SK-N-SH (cell line): ENCODE data around the gene KIZ. TPM values are rescaled to one million over a fixed set of nuclear protein-coding genes. Genes with fewer than 3 reads are reported as not detected.

Source experiments
- CTCF ChIA-PET: fragments of 300-600, 350-600 bp; formaldehyde crosslinking; extraction: SDS; loops from one replicate; lab custom pipeline; 2021; lab: Yijun Ruan, JAX
- POLR2A ChIA-PET: fragments of 350-600 bp; sonication (Branson Sonifier 250); formaldehyde crosslinking; extraction: SDS; loops from one replicate; lab custom pipeline; 2020; ENCODE audit warnings: antibody characterized with exemption, inconsistent platforms; lab: Yijun Ruan, JAX
- DNase-seq: peaks from one replicate; pipeline ENCODE4 v3.0.0; 2012
- H2AFZ ChIP-seq: fragments of 200-600 bp; sonication (generic); 2 replicates; pipeline ENCODE4 v1.8.1; 2016; ENCODE audit warnings: antibody characterized with exemption, mild to moderate bottlenecking, low read depth
- H3F3A ChIP-seq: fragments of 200-600 bp; sonication (generic); replicated peaks from 2 replicates; pipeline ENCODE3; 2016; ENCODE audit warnings: antibody characterized with exemption, mild to moderate bottlenecking; ENCODE audit not compliant: insufficient read depth
- H3K27ac ChIP-seq, 2 experiments: fragments of 200-500 bp in 1 of 2; fragments of 200-600 bp in 1 of 2; sonication (Bioruptor generic) in 1 of 2; sonication (generic), shearing (Covaris generic) in 1 of 2; 2 replicates each; pipeline versions ENCODE4 v1.5.1 to v1.6.1; 2014 to 2016; ENCODE audit warnings: low read depth in 2 of 2, inconsistent platforms in 1 of 2, low read length in 1 of 2, mild to moderate bottlenecking in 1 of 2, mixed read lengths in 1 of 2
- H3K27me3 ChIP-seq: fragments of 200-600 bp; sonication (generic), shearing (Covaris generic); 2 replicates; pipeline ENCODE4 v1.6.1; 2016; ENCODE audit warnings: mixed run types; ENCODE audit not compliant: insufficient read depth
- H3K36me3 ChIP-seq, 2 experiments: fragments of 200-500 bp in 1 of 2; fragments of 200-600 bp in 1 of 2; sonication (Bioruptor generic) in 1 of 2; sonication (generic) in 1 of 2; replicated peaks in 1 of 2; 2 replicates each; pipeline versions ENCODE3 to v1.5.1; 2014 to 2016; ENCODE audit warnings: low read length in 1 of 2, mild to moderate bottlenecking in 1 of 2; ENCODE audit not compliant: insufficient read depth in 2 of 2, control insufficient read depth in 1 of 2
- H3K4me1 ChIP-seq, 2 experiments: fragments of 200-500 bp in 1 of 2; fragments of 200-600 bp in 1 of 2; sonication (Bioruptor generic) in 1 of 2; sonication (generic), shearing (Covaris generic) in 1 of 2; 2 replicates each; pipeline versions ENCODE4 v1.5.1 to v1.6.1; 2014 to 2016; ENCODE audit warnings: low read depth in 1 of 2, low read length in 1 of 2, mixed run types in 1 of 2; ENCODE audit not compliant: insufficient read depth in 2 of 2, control insufficient read depth in 1 of 2
- H3K4me2 ChIP-seq: fragments of 200-600 bp; sonication (generic), shearing (Covaris generic); 2 replicates; pipeline ENCODE4 v1.6.1; 2017; ENCODE audit warnings: mixed run types
- H3K4me3 ChIP-seq, 2 experiments: fragments of 200-500 bp in 1 of 2; fragments of 200-600 bp in 1 of 2; sonication (Bioruptor generic) in 1 of 2; sonication (generic), shearing (Covaris generic) in 1 of 2; 2 replicates each; pipeline versions ENCODE4 v1.5.1 to v1.8.1; 2014 to 2016; ENCODE audit warnings: low read depth in 2 of 2, inconsistent platforms in 1 of 2, low read length in 1 of 2, mild to moderate bottlenecking in 1 of 2, mixed read lengths in 1 of 2, moderate library complexity in 1 of 2
- H3K79me2 ChIP-seq: fragments of 200-600 bp; sonication (generic); 2 replicates; pipeline ENCODE4 v1.8.1; 2017; ENCODE audit warnings: mild to moderate bottlenecking; ENCODE audit not compliant: insufficient read depth
- H3K9ac ChIP-seq: fragments of 200-600 bp; sonication (generic); 2 replicates; pipeline ENCODE4 v1.6.1; 2017; ENCODE audit warnings: mixed run types
- H3K9me2 ChIP-seq: fragments of 200-600 bp; sonication (generic); 2 replicates; pipeline ENCODE4 v1.6.1; 2017; ENCODE audit warnings: mixed run types
- H3K9me3 ChIP-seq: fragments of 200-600 bp; sonication (generic); 2 replicates; pipeline ENCODE4 v1.6.1; 2017; ENCODE audit warnings: mixed run types, mild to moderate bottlenecking, moderate library complexity
- H4K20me1 ChIP-seq: fragments of 200-600 bp; sonication (generic); 2 replicates; pipeline ENCODE4 v1.6.1; 2017; ENCODE audit warnings: mild to moderate bottlenecking, mixed run types; ENCODE audit not compliant: insufficient read depth
- CTCF ChIP-seq: fragments of 200-600 bp; sonication (generic); IDR thresholded peaks from 2 replicates; pipeline ENCODE4 v1.6.1; 2017; ENCODE audit warnings: antibody characterized with exemption, mild to moderate bottlenecking, moderate library complexity
- ELF1 ChIP-seq: IDR thresholded peaks from 2 replicates; pipeline ENCODE4 v1.4.0; 2012
- FOSL2 ChIP-seq: IDR thresholded peaks from 2 replicates; pipeline ENCODE4 v1.4.0; 2012; ENCODE audit warnings: low read depth, mild to moderate bottlenecking, moderate library complexity, borderline replicate concordance
- FOXJ3 ChIP-seq: sonication (generic); formaldehyde crosslinking; IDR thresholded peaks from 2 replicates; pipeline ENCODE4 v1.5.1; 2020; ENCODE audit warnings: mild to moderate bottlenecking, missing genetic modification reagents
- FOXM1 ChIP-seq: IDR thresholded peaks from 2 replicates; pipeline ENCODE4 v1.4.0; 2012; ENCODE audit warnings: low read depth, mild to moderate bottlenecking
- GABPA ChIP-seq: IDR thresholded peaks from 2 replicates; pipeline ENCODE4 v1.4.0; 2012; ENCODE audit warnings: low read depth, mild to moderate bottlenecking
- GATA2 ChIP-seq: sonication (generic); formaldehyde crosslinking; IDR thresholded peaks from 2 replicates; pipeline ENCODE4 v1.5.0; 2020; ENCODE audit warnings: mild to moderate bottlenecking, missing genetic modification reagents
- IRF3 ChIP-seq: fragments of 150-350 bp; IDR thresholded peaks from 2 replicates; pipeline ENCODE4 v1.6.1; 2016; ENCODE audit warnings: mild to moderate bottlenecking, low read depth, low read length
- MAX ChIP-seq: IDR thresholded peaks from 2 replicates; pipeline ENCODE4 v1.4.0; 2012; ENCODE audit warnings: low read depth
- MEF2A ChIP-seq: IDR thresholded peaks from 2 replicates; pipeline ENCODE4 v1.4.0; 2012; ENCODE audit warnings: low read depth, borderline replicate concordance
- MXI1 ChIP-seq: IDR thresholded peaks from 2 replicates; pipeline ENCODE4 v1.6.1; 2012; ENCODE audit warnings: mild to moderate bottlenecking, low read depth, low read length, improper control_type of control experiment
- NRF1 ChIP-seq: IDR thresholded peaks from 2 replicates; pipeline ENCODE4 v1.6.1; 2012; ENCODE audit warnings: low read depth, mild to moderate bottlenecking, low read length
- PBX3 ChIP-seq: IDR thresholded peaks from 2 replicates; pipeline ENCODE4; 2012
- POLR2AphosphoS5 ChIP-seq: IDR thresholded peaks from 2 replicates; pipeline ENCODE4 v1.6.1; 2012; ENCODE audit warnings: low read depth, low read length
- RAD21 ChIP-seq: IDR thresholded peaks from 2 replicates; pipeline ENCODE4 v1.6.1; 2012; ENCODE audit warnings: mild to moderate bottlenecking, low read length
- RCOR1 ChIP-seq: fragments of 150-350 bp; IDR thresholded peaks from 2 replicates; pipeline ENCODE4 v1.6.1; 2017; ENCODE audit warnings: antibody characterized with exemption, low read length
- RFX5 ChIP-seq: IDR thresholded peaks from 2 replicates; pipeline ENCODE4 v1.6.1; 2012; ENCODE audit warnings: mild to moderate bottlenecking, improper control_type of control experiment, low read length
- RXRA ChIP-seq: IDR thresholded peaks from 2 replicates; pipeline ENCODE4 v1.4.0; 2012; ENCODE audit warnings: low read depth, mild to moderate bottlenecking, borderline replicate concordance
- SIN3A ChIP-seq: IDR thresholded peaks from 2 replicates; pipeline ENCODE4 v1.6.1; 2012; ENCODE audit warnings: low read depth, mild to moderate bottlenecking, low read length, moderate library complexity, borderline replicate concordance
- SMC3 ChIP-seq: IDR thresholded peaks from 2 replicates; pipeline ENCODE4 v1.6.1; 2012; ENCODE audit warnings: low read depth, low read length, improper control_type of control experiment
- TAF1 ChIP-seq: IDR thresholded peaks from 2 replicates; pipeline ENCODE4 v1.6.1; 2012; ENCODE audit warnings: low read depth, mild to moderate bottlenecking, low read length, moderate library complexity, borderline replicate concordance
- TEAD4 ChIP-seq: IDR thresholded peaks from 2 replicates; pipeline ENCODE4 v1.4.0; 2012; ENCODE audit warnings: mild to moderate bottlenecking, borderline replicate concordance; ENCODE audit not compliant: insufficient read depth
- USF1 ChIP-seq: IDR thresholded peaks from 2 replicates; pipeline ENCODE4 v1.4.0; 2012; ENCODE audit warnings: low read depth, borderline replicate concordance
- YY1 ChIP-seq: IDR thresholded peaks from 2 replicates; pipeline ENCODE4 v1.4.0; 2012; ENCODE audit warnings: low read depth, mild to moderate bottlenecking
- WGBS: methylation state at CpG from one replicate; pipeline ENCODE4 v1.1.6; 2017; ENCODE audit warnings: low lambda C conversion rate; 5-methylcytosine and 5-hydroxymethylcytosine counted together
- polyA plus RNA-seq, 3 experiments: library from polyadenylated mRNA; depleted of rRNA; stranded (reverse); fragments of >200 nt; gene quantifications; 2 replicates each; pipeline ENCODE4 v1.2.3, GENCODE V29; 2012

KIZ gene
- polyA plus RNA-seq, 1 of the 3 experiments (the other 2 are of a cell fraction): 3.9 TPM

GRCh38 chr20:21090721-21091120 lies 35.2 kb upstream of the KIZ start:
- DNase-seq: no peak
- POLR2A ChIA-PET: no interaction called here
- H3K27ac ChIP-seq: no peak overlapping the region
- no peak for TF ChIP-seq FOSL2
- no peak for TF ChIP-seq TAF1
- TF ChIP-seq FOXM1: no peak
- TF ChIP-seq SIN3A: no peak
- TF ChIP-seq SMC3: no peak
- TF ChIP-seq MEF2A: no peak
- TF ChIP-seq USF1: no peak
- no peak for TF ChIP-seq RAD21
- no peak for TF ChIP-seq GATA2 (CRISPR knock-in tag)
- no peak for TF ChIP-seq CTCF
- TF ChIP-seq RFX5: no peak
- TF ChIP-seq YY1: no peak
- TF ChIP-seq RCOR1: no peak
- TF ChIP-seq PBX3: no peak
- TF ChIP-seq NRF1: no peak
- no peak for TF ChIP-seq POLR2AphosphoS5
- no peak overlapping the region for H2AFZ ChIP-seq
- 70% methylated on average over 11 of the region's 11 CpGs for WGBS
- H3K4me3 ChIP-seq: no peak overlapping the region
- no peaks in the 10 kb centered on the region for H3K9me3 ChIP-seq
- no peaks in the 10 kb centered on the region for H3K79me2 ChIP-seq
- no peak overlapping the region for H3K4me2 ChIP-seq
- H3K9ac ChIP-seq: no peak overlapping the region
- peaks cover 20% of the 10 kb centered on the region; the same call in 1 of the 2 replicates for H3K27me3 ChIP-seq
- H3K4me1 ChIP-seq: no peaks in the 10 kb centered on the region
- H3F3A ChIP-seq: no peaks in the 10 kb centered on the region
- H3K9me2 ChIP-seq: no peaks in the 10 kb centered on the region
- CTCF ChIA-PET: no interaction called here
- H3K36me3 ChIP-seq: no peaks in the 10 kb centered on the region
- H4K20me1 ChIP-seq: no peaks in the 10 kb centered on the region

- H3K9ac ChIP-seq: no peak overlapping the region
- H3K36me3 ChIP-seq: no peaks in the 10 kb centered on the region
- no peak overlapping the region for H3K4me3 ChIP-seq
- peaks cover 28% of the 10 kb centered on the region; the same call in 1 of the 2 replicates for H3K27me3 ChIP-seq
- no peaks in the 10 kb centered on the region for H3F3A ChIP-seq
- 14% methylated on average over 3 of the region's 3 CpGs for WGBS
- no peak overlapping the region for H3K27ac ChIP-seq
- DNase-seq: no peak
- no peaks in the 10 kb centered on the region for H3K9me2 ChIP-seq
- H3K4me1 ChIP-seq: no peaks in the 10 kb centered on the region; a peak in 1 of 4 replicates
- no peaks in the 10 kb centered on the region for H4K20me1 ChIP-seq
- ChIA-PET POLR2A (no interaction called here), CTCF (no interaction called here)
- no peak overlapping the region for H3K4me2 ChIP-seq
- H3K9me3 ChIP-seq: no peaks in the 10 kb centered on the region
- no peaks in the 10 kb centered on the region for H3K79me2 ChIP-seq
- H2AFZ ChIP-seq: no peak overlapping the region
- TF ChIP-seq MXI1: no peak
- no peak for TF ChIP-seq RCOR1
- TF ChIP-seq MAX: no peak
- no peak for TF ChIP-seq TEAD4
- no peak for TF ChIP-seq ELF1
- TF ChIP-seq IRF3: no peak
- no peak for TF ChIP-seq RFX5
- TF ChIP-seq YY1: no peak
- TF ChIP-seq FOXM1: no peak
- TF ChIP-seq POLR2AphosphoS5: no peak
- no peak for TF ChIP-seq MEF2A
- TF ChIP-seq FOXJ3 (CRISPR knock-in tag): no peak
- no peak for TF ChIP-seq FOSL2
- no peak for TF ChIP-seq RXRA
- no peak for TF ChIP-seq GABPA
- no peak for TF ChIP-seq SIN3A
Measured at GRCh38 chr20:21092806-21093205, 33.1 kb upstream of the KIZ start.
